H9 (cell line): ENCODE measurements around the gene AEN. TPM values are rescaled to one million over a fixed set of nuclear protein-coding genes. Genes with fewer than 3 reads are reported as not detected.

Experiments used
- DNase-seq: peaks from one replicate; pipeline ENCODE4 v3.0.0-alpha.2; 2017
- H2AFZ ChIP-seq: one replicate; pipeline ENCODE4 v1.6.1; 2013; ENCODE audit warnings: mild to moderate bottlenecking, low read length, control low read depth, moderate library complexity
- H2AK5ac ChIP-seq: 2 replicates; pipeline ENCODE4 v1.6.1; 2013; ENCODE audit warnings: low read length, control low read depth, mixed read lengths; ENCODE audit not compliant: insufficient read length
- H2BK120ac ChIP-seq: one replicate; pipeline ENCODE4 v1.6.1; 2013; ENCODE audit warnings: low read depth, mild to moderate bottlenecking, low read length, control low read depth, inconsistent platforms; ENCODE audit not compliant: poor library complexity, severe bottlenecking
- H2BK12ac ChIP-seq: 2 replicates; pipeline ENCODE4 v1.6.1; 2013; ENCODE audit warnings: low read length, control low read depth, mixed read lengths, low read depth; ENCODE audit not compliant: insufficient read length
- H2BK15ac ChIP-seq: 2 replicates; pipeline ENCODE4 v1.6.1; 2013; ENCODE audit warnings: low read depth, low read length, control low read depth
- H2BK20ac ChIP-seq: one replicate; pipeline ENCODE4 v1.6.1; 2013; ENCODE audit warnings: low read depth, mild to moderate bottlenecking, low read length, control low read depth, inconsistent platforms; ENCODE audit not compliant: poor library complexity, severe bottlenecking
- H2BK5ac ChIP-seq: 2 replicates; pipeline ENCODE4 v1.6.1; 2013; ENCODE audit warnings: low read length, control low read depth, mixed read lengths; ENCODE audit not compliant: insufficient read length
- H3K14ac ChIP-seq: 2 replicates; pipeline ENCODE4 v1.6.1; 2013; ENCODE audit warnings: low read length, control low read depth; ENCODE audit not compliant: insufficient read depth
- H3K18ac ChIP-seq: 2 replicates; pipeline ENCODE4 v1.6.1; 2013; ENCODE audit warnings: low read depth, mild to moderate bottlenecking, mixed read lengths, low read length, control low read depth; ENCODE audit not compliant: insufficient read length
- H3K23ac ChIP-seq: 2 replicates; pipeline ENCODE4 v1.6.1; 2013; ENCODE audit warnings: low read length, control low read depth, mixed read lengths, low read depth; ENCODE audit not compliant: insufficient read length
- H3K23me2 ChIP-seq: 2 replicates; pipeline ENCODE4 v1.6.1; 2013; ENCODE audit warnings: low read depth, mild to moderate bottlenecking, mixed read lengths, low read length, control low read depth; ENCODE audit not compliant: insufficient read length, poor library complexity, severe bottlenecking
- H3K27ac ChIP-seq: 2 replicates; pipeline ENCODE4 v1.5.1; 2013; ENCODE audit warnings: low read length, control low read depth, mixed read lengths, low read depth; ENCODE audit not compliant: insufficient read length
- H3K27me3 ChIP-seq: 2 replicates; pipeline ENCODE4 v1.6.1; 2013; ENCODE audit warnings: low read length, control low read depth, inconsistent platforms; ENCODE audit not compliant: insufficient read depth
- H3K4ac ChIP-seq: 2 replicates; pipeline ENCODE4 v1.6.1; 2013; ENCODE audit warnings: low read depth, mild to moderate bottlenecking, control low read depth, inconsistent platforms, low read length, moderate library complexity
- H3K4me1 ChIP-seq: 2 replicates; pipeline ENCODE4 v1.6.1; 2013; ENCODE audit warnings: low read length, control low read depth, inconsistent platforms; ENCODE audit not compliant: insufficient read depth
- H3K4me2 ChIP-seq: 2 replicates; pipeline ENCODE4 v1.6.1; 2013; ENCODE audit warnings: low read length, control low read depth, mixed read lengths; ENCODE audit not compliant: insufficient read length, insufficient read depth
- H3K56ac ChIP-seq: 2 replicates; pipeline ENCODE4 v1.6.1; 2013; ENCODE audit warnings: low read depth, mild to moderate bottlenecking, mixed read lengths, low read length, control low read depth; ENCODE audit not compliant: insufficient read length
- H3K79me1 ChIP-seq: 2 replicates; pipeline ENCODE4 v1.6.1; 2013; ENCODE audit warnings: low read depth, mild to moderate bottlenecking, moderate library complexity, low read length, control low read depth, inconsistent platforms; ENCODE audit not compliant: insufficient read depth, poor library complexity, severe bottlenecking
- H3K79me2 ChIP-seq: 2 replicates; pipeline ENCODE4 v1.6.1; 2013; ENCODE audit warnings: low read length, control low read depth, inconsistent platforms; ENCODE audit not compliant: insufficient read depth
- H3K9ac ChIP-seq: 2 replicates; pipeline ENCODE4 v1.6.1; 2013; ENCODE audit warnings: low read length, control low read depth, mixed read lengths; ENCODE audit not compliant: insufficient read length; ENCODE audit errors: extremely low read depth
- H3K9me3 ChIP-seq: one replicate; pipeline ENCODE4 v1.6.1; 2013; ENCODE audit warnings: low read depth, low read length, inconsistent platforms; ENCODE audit not compliant: control insufficient read depth
- H3T11ph ChIP-seq: one replicate; pipeline ENCODE4 v1.6.1; 2013; ENCODE audit warnings: mild to moderate bottlenecking, low read length, control low read depth, inconsistent platforms
- H4K20me1 ChIP-seq: one replicate; pipeline ENCODE4 v1.6.1; 2013; ENCODE audit not compliant: control insufficient read depth, insufficient read length, insufficient read depth
- H4K5ac ChIP-seq: 2 replicates; pipeline ENCODE4 v1.6.1; 2013; ENCODE audit warnings: low read depth, mild to moderate bottlenecking, mixed read lengths, low read length, control low read depth; ENCODE audit not compliant: insufficient read length
- H4K8ac ChIP-seq: replicated peaks from 2 replicates; pipeline ENCODE4 v1.6.1; 2013; ENCODE audit warnings: low read length, control low read depth, mixed read lengths, low read depth; ENCODE audit not compliant: insufficient read length
- H4K91ac ChIP-seq: 2 replicates; pipeline ENCODE4 v1.6.1; 2013; ENCODE audit warnings: low read depth, mild to moderate bottlenecking, moderate library complexity, mixed read lengths, low read length, control low read depth; ENCODE audit not compliant: insufficient read length
- H3K27ac Mint-ChIP-seq, 3 experiments: 2 replicates in 2 of 3; 3 replicates in 1 of 3; pipeline ENCODE4 v1.8.0; 2020 to 2021; ENCODE audit warnings: mixed read lengths in 3 of 3, mild to moderate bottlenecking in 1 of 3, moderate library complexity in 1 of 3
- H3K27me3 Mint-ChIP-seq: 2 replicates; pipeline ENCODE4 v1.8.0; 2021; ENCODE audit warnings: low read depth, mild to moderate bottlenecking, moderate library complexity, mixed read lengths
- H3K36me3 Mint-ChIP-seq, 3 experiments: 2 replicates in 2 of 3; 3 replicates in 1 of 3; pipeline ENCODE4 v1.8.0; 2020 to 2021; ENCODE audit warnings: low read depth in 3 of 3, mixed read lengths in 3 of 3; ENCODE audit not compliant: insufficient read depth in 1 of 3
- H3K4me1 Mint-ChIP-seq, 2 experiments: 2 replicates each; pipeline ENCODE4 v1.8.0; 2020; ENCODE audit warnings: mixed read lengths in 2 of 2
- H3K4me3 Mint-ChIP-seq, 2 experiments: 2 replicates in 1 of 2; 3 replicates in 1 of 2; pipeline ENCODE4 v1.8.0; 2020 to 2021; ENCODE audit warnings: mild to moderate bottlenecking in 2 of 2, mixed read lengths in 2 of 2, moderate library complexity in 1 of 2
- H3K9me3 Mint-ChIP-seq, 2 experiments: 2 replicates in 1 of 2; 3 replicates in 1 of 2; pipeline ENCODE4 v1.8.0; 2020; ENCODE audit warnings: mild to moderate bottlenecking in 2 of 2, mixed read lengths in 2 of 2, moderate library complexity in 1 of 2
- WGBS: extraction: QIAGEN DNeasy Blood & Tissue Kit; methylation state at CpG from one replicate; pipeline ENCODE4 v1.1.7; 2013; ENCODE audit warnings: missing lambda C conversion rate, low lambda C conversion rate, mixed read lengths; ENCODE audit not compliant: insufficient read length; ENCODE audit errors: extremely low coverage; 5-methylcytosine and 5-hydroxymethylcytosine counted together
- total RNA-seq: library from RNA; stranded (reverse); gene quantifications from 2 replicates; pipeline ENCODE4 v1.2.1, GENCODE V29; 2021
- TF ChIP-seq, protein P1 (sequence below): fragments of 200-600 bp; sonication (generic); conservative IDR thresholded peaks from 3 replicates; pipeline ENCODE4 v1.8.0; 2021; ENCODE audit warnings: antibody characterized with exemption, mild to moderate bottlenecking

The AEN gene
- total RNA-seq, 1 experiment from 2014 or later: 132 TPM

- no peaks in the 10 kb centered on the region for H3K27me3 ChIP-seq
- peaks cover 2% of the 10 kb centered on the region for H4K20me1 ChIP-seq
- no peak overlapping the region for H4K8ac ChIP-seq
- H3K23me2 ChIP-seq: no peaks in the 10 kb centered on the region
- DNase-seq: no peak
- no peak overlapping the region for H3K27ac Mint-ChIP-seq
- no peak overlapping the region for H2BK15ac ChIP-seq
- H3K56ac ChIP-seq: no peak overlapping the region
- H3K9me3 Mint-ChIP-seq: peaks cover 0 to 6% of the 10 kb centered on the region in 2 experiments; a peak in 1 of 5 replicates
- no peaks in the 10 kb centered on the region for H3K9me3 ChIP-seq
- H3K18ac ChIP-seq: no peak overlapping the region
- H3K14ac ChIP-seq: no peak overlapping the region
- no peak overlapping the region for H3K27ac ChIP-seq
- no peak overlapping the region for H3K9ac ChIP-seq
- no peak overlapping the region for H4K5ac ChIP-seq
- H2AFZ ChIP-seq: no peak overlapping the region
- no peak overlapping the region for H3K23ac ChIP-seq
- no peak overlapping the region for H2BK5ac ChIP-seq
- H3K36me3 Mint-ChIP-seq: no peaks in the 10 kb centered on the region
- H3K4me1 Mint-ChIP-seq: peaks cover 10 to 12% of the 10 kb centered on the region in 2 experiments
- H3K79me1 ChIP-seq: no peaks in the 10 kb centered on the region
- no peak overlapping the region for H2BK20ac ChIP-seq
- H3K4me1 ChIP-seq: no peaks in the 10 kb centered on the region; the same call in 1 of the 2 replicates
- peaks cover 14% of the 10 kb centered on the region for H3K27me3 Mint-ChIP-seq
- no peak overlapping the region for H2AK5ac ChIP-seq
- H3K79me2 ChIP-seq: no peaks in the 10 kb centered on the region
- no peak overlapping the region for H3K4ac ChIP-seq
- no peak overlapping the region for H2BK12ac ChIP-seq
- no peak overlapping the region for H4K91ac ChIP-seq
- no peak overlapping the region for H3K4me2 ChIP-seq
- no peak overlapping the region for H2BK120ac ChIP-seq
- TF ChIP-seq, protein P1, sequence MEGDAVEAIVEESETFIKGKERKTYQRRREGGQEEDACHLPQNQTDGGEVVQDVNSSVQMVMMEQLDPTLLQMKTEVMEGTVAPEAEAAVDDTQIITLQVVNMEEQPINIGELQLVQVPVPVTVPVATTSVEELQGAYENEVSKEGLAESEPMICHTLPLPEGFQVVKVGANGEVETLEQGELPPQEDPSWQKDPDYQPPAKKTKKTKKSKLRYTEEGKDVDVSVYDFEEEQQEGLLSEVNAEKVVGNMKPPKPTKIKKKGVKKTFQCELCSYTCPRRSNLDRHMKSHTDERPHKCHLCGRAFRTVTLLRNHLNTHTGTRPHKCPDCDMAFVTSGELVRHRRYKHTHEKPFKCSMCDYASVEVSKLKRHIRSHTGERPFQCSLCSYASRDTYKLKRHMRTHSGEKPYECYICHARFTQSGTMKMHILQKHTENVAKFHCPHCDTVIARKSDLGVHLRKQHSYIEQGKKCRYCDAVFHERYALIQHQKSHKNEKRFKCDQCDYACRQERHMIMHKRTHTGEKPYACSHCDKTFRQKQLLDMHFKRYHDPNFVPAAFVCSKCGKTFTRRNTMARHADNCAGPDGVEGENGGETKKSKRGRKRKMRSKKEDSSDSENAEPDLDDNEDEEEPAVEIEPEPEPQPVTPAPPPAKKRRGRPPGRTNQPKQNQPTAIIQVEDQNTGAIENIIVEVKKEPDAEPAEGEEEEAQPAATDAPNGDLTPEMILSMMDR: no peak
- H3T11ph ChIP-seq: no peak overlapping the region
- WGBS: no CpG with 5 or more reads among the region's 18 CpGs
- no peak overlapping the region; a peak in 1 of 5 replicates for H3K4me3 Mint-ChIP-seq
These were observed 38.1 kb downstream of the AEN start for GRCh38 chr15:88658972-88659931.
